ENCODE data around the gene AK8.

AK8 gene

DNA sequence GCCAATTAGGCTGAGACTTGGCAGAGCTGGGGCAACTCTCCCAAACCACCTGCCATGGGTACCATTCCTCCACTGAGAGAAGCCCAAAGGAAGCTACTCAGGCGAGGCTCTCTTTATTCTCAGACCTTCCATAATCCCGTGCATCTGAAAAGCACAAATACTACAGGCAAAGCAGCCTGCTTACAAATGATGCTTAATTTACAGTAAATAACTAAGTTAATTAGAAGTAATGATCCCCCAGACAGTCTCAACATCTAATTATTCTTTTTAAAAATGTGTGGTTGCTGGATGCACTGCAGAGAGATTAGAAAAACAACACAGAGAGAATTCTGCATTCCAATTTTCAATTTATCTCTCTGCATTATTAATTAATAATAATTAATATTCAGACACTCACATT lies 53.1 kb downstream of the AK8 start:
- DNase-seq: no peak

DNA sequence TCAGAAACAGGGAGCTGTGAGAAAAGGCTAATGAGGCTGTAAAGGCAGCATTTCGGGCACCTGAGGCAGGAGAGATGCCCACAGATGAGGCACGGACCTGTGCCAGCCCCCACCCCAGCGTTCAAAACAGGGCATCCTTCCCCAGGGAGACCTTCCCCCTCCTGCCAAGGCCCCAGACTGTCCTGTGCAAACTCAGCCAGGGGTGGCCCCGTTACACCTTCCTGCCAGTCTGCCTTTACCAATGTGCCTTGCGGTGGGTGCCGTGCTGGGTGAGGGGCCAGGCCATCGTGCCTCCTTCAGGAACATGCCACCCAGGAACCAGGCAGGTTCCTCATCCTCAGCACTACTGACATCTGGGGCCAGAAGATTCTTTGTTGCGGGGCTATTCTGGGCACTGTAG lies 53.9 kb downstream of the AK8 start:
- no peak for DNase-seq

DNA sequence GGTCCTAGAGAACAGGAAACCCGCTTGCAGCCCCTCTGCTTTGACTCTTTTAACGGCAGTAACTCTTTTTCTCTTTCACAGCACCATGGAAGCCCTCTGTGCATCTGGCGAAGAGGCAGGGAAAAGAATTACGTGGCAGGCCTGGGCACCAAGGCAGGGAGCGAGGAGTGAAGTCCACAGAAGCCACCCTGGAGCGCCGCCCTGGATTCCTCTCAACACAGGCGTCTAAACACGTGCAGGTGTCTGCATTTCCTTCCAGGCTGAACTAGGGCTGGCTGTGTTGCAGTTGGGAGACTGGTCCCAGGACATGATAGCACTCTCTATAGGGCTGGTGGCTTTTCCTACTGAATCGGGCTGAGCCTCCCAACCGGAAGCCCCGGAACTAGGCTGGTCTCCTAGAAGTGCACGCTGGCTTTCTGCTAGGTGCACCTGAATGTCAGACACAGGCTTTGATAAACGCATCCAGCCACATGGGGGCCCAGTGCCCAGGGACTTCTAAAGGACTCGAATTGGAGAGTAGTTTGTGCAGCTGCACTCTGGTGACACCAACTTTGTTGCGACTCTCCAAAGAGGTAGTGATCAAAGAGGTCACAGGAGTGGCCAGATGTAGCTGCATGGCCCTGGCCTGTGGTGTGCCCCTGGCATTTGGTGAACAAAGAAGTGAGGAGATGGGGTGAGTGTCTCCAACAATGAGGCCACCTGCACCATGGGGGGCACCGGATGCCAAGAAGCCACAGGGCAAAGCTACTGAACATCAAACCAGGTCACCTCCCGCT lies 54.5 kb downstream of the AK8 start:
- no peak for DNase-seq

DNA sequence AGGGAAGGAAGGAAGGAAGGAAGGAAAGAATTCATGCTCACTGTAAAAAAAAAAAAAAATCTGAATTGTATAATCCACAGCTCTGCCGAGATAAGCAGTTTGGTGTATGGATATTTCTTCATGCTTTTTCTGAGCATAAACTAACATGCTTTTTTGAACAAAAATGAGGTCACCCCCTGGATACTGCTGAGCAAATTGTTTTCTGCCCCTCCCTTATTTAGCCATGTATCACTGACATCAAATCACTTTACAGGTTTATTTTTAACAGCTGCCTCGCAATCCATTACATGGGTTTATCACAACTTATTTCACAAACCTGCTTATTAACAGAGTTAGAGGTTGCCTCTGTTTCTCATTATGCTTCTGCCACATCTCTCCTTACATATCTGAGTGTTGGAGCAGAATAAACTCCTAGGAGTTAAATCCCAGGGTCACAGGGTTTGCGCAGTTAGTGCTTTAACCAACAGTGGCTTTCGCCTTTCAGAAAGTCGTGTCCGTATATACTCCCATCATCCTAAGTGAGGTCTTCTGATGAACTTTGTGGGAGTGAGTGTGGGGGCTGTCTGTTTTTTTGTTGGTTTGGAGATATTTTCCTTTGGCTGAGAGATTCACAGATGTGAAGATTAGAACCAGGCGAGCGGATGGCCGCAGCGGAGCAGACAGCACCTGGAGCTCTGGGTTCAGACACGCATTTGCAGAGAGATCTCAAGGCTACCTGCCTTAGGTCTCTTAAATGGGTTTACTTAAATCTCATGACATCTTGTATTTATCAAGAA lies 57.7 kb downstream of the AK8 start:
- DNase-seq: no peak

DNA sequence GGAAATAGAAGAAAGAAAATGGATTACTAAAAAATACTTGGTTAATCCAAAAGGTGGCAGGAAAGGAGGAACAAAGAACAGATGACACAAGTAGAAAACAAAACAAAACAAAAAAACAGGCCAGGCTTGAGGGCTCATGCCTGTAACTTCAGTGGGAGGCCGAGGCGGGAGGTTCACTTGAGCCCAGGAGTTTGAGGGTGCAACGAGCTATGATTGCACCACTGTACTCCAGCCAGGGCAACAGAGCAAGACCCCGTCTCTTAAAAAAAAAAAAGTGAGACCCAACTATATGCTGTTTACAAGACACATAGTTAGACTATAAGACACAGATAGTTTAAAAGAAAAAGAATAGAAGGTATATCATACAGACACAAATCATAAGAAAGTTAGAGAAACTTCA lies 59.5 kb downstream of the AK8 start:
- DNase-seq: no peak

DNA sequence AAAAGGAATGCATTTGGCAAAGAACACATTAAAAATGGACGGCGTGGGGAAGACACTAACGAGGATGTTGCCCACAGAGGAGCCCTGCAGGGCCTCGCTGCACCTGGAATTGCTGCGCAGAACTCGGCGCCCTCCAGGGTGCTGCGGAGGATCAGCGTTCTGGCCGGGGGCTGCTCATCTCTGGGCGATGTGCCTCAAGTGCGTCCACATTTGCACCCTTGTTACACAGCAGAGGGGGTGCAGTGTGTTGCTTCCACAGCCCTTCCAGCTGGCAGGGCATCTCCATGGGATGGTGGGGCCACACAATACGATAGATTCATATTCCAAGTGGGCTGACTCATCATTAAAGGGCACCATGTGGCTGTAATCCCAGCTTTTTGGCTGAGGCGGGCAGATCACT lies 63.1 kb downstream of the AK8 start:
- no peak for DNase-seq

DNA sequence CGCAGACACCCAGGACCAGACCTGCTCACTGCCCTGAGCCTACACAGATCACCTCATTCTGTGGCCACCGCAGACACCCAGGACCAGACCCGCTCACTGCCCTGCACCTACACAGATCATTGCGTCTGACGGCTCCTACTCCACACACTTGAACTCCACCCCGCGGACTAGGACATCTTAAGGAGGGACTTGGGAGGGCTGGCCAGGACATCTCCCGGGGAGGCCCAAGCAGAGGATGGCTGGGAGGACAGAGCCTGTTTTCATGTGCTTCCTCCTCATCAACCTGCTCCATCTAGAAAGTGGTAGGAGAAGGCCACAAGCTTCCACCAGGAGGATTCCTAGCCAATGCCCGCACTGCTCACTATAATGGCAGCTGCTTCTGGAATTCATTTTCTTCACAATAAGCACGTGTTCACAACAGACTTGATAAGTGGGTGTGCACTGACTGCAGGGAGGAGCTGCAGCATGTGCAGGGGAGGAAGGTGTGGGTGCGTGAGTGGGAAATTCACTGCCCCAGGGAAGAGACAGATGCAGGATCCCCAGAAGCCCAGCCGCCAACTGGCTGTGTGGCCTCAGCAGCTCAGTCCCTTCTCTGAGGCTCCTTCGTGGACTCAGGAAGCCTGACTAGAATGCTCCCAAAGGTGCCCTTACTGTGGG lies 64.8 kb downstream of the AK8 start:
- DNase-seq: no peak

DNA sequence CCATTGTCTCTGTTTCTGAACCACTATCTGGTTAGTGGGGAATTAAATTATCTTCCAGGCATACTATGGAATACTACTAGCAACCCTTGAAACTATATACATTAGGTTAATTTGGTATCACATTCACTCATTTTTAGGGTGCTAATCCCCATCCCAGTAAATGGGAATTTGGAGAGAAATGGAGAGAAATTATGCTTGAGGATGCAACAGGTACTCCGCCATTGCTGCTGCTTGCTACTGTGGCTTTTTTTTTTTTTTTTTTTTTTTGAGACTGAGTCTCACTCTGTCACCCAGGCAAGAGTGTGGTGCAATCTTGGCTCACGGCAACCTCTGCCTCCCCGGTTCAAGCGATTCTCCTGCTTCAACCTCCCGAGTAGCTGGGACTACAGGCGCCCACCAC lies 66.1 kb downstream of the AK8 start:
- no peak for DNase-seq

DNA sequence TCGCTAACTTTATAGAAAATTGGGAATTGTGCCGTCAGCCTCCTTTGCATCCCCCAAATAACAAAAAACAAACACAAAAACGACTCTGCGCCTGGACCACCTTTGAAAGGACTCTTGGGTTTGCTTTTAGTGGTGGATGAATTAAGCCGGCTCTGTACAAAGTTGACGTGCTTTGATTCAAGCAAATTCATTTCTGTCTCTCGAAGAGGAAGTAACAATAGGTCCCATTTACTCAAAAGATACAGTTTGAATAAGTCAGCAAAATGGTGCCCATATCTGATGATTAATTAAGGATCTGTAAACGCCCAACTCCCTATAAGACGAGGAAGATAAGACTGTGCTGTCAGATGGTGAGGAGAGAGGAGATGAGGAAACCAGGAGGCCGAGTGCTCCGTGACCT lies 67.8 kb downstream of the AK8 start:
- DNase-seq: no peak

DNA sequence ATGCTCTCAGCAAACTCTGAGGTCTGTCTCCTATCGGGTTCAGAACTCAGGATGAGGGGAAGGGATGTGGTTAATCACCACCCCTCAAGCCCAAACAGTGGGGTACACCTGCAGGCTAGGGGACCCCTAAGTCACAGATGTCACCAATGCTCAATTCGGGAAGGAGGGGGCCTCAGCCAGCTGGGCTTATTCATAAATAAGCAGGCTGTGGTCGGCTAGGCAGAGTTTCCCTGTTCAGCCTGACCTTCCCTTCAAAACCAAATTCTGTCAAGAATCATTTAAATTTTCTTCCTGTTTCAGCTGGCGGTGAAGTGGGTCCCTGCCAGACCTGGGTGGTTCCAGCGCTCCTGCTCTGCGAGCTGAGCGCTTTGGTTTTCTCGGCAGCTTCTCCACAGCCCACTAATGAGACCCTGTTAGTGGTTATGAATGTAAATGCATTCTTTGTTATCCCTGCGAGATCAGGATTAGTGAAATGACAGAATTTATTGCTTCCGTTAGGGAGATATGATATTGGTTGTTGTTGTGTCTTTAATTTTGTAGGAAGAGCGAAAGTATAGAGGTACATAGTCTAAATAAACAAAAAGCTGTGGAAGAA lies 68.3 kb downstream of the AK8 start:
- DNase-seq: no peak

DNA sequence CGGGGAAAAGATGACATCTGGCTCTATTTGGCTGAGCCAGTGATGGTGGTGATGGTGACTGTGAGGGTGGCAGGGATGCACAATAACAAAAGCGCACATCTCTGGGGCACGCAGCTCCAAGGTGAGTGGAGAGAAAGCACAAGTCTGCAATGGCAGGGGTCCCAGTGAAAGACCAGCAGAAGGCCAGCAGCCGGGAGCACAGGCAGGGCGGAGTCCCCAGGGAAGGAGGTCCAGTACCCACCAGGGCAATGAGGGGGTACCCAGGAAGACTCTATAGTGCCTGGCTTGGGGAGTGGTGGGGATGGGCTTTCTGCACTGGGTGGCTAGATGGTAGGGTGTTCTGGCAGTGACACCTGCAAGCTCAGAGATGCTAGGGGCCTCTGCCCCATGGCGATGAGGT lies 69.4 kb downstream of the AK8 start:
- no peak for DNase-seq

DNA sequence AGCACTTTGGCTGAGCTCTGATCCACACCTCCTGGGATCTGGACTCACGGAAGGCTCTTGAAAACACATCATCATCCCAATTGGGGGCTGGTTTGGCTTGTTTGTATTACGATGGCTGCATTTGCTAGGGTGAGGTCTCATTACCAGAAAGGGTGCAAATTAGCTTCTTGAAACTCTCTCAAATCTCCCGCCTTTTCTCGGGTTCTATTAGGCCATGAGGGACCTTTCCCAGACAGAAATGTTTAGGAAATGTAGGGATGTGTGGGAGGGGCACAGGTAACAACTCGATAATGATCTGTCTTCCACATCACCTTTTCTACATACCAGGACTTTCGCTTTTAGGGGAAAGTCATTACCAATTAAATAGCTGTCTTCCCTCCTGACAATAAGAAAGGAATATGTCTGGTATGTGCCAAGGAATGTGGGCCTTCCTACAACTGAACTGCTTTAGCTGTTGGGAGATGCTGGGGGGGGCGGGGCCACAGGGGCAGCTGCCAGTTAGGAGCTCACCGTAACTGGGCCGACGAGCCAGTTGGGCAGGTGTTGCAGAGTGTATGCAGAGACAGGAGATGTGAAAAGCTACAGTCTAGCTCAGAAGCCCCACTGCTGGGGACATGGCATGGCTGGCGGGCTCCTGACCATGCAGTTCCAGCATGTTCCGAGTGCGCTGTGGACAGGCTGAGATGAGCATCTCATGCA lies 71.2 kb downstream of the AK8 start:
- no peak for DNase-seq

DNA sequence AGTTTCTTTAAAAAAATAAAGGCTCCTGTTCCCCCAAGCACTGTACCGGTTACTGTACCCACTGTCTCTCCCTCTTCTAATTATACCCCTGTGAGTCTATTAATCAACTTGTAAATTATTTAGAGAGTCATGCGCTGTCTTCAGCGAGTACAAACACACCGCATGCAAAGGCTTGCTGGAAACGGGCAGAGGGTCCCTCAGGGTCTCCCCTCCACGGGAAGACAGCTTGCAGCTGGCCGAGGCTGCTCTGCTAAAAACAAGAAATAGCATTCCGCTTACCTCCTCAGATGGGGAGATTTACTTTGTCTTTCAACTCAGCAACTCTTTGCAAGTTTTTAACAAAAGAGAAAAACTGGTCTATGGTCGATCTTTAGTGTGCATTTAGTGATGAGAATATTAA lies 71.8 kb downstream of the AK8 start:
- no peak for DNase-seq

DNA sequence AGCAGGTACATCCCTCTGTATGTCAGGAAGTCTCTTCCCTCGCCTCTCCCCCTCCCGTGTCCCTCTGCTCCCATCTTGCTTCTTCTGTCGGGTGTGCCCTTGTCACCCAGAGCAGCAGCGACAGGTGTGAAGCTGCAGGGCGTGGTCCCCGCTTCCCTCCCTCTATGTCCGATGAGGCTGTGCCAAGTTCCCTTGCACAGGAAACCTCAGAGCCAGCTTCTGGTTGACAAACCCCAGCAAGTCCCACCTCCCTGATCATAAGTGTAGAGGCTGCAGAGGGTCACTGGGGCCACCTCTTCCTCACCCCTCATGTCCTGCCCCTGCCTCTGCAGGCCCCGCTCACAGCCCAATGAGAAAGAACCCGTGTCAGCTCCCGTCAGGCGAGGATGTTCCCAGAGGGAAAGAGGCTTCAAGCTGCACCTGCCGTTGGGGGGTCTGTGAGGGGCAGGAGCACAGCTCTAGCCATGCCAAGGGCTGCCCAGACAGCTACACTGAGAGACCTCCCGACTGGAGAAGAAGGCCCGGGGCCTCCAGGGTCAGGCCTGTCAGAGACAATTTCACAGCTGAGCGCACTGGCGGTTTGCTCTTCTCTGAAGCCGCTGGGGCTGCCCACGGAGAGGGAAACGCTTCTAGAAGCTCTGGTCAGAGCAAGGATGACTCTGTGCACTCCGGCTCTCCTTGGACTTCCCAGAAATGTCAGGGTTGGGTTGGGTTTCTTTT lies 73.3 kb downstream of the AK8 start:
- DNase-seq: no peak

DNA sequence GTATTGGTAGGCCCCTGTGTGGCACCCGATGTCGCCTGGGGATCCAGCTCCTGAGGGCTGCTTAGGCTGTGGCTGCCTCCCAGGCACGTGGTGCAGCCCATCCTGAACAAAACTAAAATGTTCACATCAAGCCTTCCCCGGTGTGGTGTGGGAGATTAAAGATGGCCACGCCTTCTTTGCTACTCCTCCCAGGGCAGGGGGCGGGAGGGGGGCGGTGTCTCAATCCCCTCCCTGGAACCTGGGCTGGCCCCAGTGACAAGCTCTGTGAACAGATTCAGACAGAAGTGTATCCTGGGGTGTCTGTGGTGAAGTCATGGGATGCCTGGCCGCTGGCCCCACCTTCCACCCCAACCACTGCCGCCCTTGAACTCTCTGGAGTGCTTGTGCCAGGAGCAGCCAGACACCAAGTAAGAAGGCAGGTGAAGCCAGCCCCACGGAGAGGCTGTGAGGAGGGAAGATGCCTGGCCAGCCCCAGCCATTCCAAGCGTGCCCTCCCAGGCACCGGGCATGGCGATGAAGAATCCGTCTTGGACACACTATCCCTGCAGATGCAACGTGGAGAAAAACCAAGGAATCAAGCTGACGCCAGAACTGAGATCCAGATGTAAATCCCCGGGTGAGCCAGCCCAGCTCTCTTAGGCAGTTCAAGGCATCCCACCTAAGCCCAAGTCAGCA lies 75.8 kb downstream of the AK8 start:
- no peak for DNase-seq

DNA sequence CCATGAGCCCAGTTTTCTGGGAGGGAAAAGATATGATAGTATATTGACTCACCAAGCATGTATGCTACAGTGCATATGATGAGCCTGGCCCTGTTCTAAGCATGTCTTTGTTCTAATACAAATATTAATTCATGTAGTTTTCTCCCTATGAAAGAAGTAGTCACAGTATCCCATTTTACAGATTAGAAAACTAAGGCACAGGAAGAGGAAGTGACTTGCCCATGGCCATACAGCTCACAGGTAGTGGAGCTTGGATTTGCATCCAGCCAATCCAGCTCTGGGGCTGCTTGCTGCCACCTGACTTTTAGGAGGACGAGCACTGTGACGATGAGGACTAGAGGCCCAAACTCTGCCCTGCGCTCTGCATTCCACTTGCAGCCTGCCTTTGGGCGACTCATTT lies 76.4 kb downstream of the AK8 start:
- DNase-seq: no peak

DNA sequence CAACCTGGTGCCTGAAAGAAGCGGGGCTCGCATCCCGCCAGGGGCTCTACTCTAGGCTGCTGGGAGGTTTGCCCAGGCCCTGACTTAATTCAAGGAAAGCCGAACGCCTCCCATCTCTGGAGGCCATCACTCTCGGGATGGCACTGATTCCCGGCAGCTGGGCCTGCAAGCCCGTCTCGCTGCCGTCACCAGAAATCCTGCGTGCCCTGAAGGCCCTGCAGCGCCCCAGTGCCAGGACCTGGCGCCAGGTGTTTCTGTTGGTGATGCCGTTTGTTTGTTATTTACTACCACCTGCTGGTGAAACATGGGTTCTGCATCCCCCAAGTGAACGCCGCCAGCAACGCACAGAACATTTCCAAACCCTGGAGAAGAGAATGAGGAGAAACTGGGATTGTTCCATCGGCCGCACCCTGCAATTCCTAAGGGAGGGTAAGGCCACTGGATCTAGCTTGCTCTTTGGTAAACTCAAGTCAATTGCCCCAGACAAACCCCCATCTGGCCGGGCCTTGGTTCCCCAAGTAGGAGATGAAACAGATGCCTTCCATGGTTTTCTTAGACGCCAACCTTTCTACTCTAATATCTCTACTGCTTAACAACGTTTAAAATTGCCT lies 77.9 kb downstream of the AK8 start:
- peak; percentile 43 for DNase-seq

DNA sequence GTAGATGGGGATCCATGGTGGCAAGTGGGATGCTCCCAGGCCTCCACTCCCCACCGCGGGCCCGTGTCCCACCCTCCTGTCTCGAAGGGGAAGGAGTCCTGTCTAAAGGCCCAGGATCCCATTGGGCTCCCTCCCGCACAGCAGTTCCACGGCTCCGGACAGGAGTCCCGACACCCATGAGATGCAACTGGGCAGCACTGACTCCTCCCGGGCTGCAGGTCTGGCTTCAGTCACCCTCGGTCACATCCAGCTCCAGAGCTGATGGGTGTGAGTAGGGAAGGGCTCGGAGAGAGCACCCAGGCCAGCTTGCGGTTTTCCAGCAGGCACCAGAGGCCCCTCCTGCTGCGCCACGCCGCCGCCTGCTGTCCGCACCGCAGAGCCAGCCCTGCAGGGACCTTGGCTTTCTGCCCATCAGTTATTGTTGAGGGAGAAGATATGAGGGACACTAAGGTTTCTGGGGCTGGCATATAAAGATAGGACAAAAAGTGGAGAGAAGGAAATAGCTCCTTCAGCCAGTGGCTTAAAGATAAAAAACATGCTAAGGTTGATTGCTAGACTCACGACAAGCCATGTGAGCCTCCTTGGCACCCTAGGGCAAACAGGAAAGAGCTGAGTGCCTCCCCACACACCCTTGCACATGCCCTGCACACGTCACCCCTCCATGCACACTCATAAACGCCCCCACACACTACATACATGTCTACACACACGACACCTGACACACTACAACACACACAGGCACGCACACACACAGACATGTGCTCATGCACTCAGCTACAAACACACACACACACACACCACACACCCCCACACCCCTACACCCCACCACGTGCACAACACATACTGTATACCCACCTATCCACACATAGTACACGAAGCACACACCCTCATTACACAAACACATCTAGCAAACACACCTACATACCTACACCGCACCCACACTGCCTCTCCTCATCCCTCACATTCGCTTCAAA lies 79.0 kb downstream of the AK8 start:
- DNase-seq: no peak

DNA sequence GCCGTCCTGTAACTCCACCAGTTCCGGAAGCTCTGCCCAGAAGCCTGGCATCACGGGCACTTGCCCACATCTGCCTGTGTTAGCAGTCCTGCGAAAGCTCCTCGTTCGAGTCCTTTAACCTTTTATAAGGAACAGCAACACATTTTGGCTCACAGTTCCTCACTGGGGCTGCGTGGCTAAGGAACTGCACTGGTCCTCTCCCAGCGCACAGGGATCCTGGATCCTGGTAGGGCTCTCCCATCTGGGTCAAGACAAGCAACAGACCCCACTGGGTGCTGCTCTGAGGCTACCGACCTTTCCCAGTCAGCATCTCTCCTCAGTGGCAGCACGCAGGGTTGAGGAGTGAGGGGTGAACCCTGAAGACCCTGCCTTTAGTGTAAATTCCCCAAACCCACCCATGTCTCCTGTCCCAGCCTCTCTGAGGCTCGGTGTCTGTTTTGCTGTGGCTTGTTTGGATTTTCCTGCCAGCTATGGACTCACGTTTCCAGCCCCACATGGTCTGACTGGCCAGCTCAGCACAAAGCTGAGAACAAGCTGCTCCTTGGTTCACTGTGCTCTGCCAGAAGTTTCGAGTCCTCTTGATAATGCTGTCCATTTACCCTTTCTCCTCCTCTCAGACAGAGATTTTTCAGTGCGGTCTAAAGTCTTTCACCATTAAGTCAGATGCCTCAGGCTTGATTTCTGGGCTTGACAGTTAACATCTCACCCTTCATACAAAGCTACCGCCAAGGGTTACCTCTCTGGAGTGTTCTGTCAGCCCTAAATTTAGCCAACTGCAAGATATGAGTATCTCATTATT lies 80.0 kb downstream of the AK8 start:
- DNase-seq: no peak

Data from effector CD8-positive, alpha-beta T cell (primary cell).